Activated T-cell treated with anti-CD3 and anti-CD28 coated beads, Interleukin-2, amount 50 U/mL, for 4 hours (primary cell): Measurements from ENCODE around the gene KIF21A. TPM values are rescaled to one million over a fixed set of nuclear protein-coding genes. Genes with fewer than 3 reads are reported as not detected.
"Not testable (repeated sequence)": the region's sequence is repeated elsewhere in the genome, so short reads cannot be mapped to it uniquely, and the experiment has no call there.

Source experiments
- ATAC-seq, 2 donors: fragments of 200-7000 bp; cut with Tn5 transposase; one replicate each; pipeline ENCODE4 v1.10.0; 2021
- DNase-seq: peaks from one replicate; pipeline ENCODE4 v3.0.0-alpha.2; 2020
- H3K27me3 Mint-ChIP-seq: one replicate; pipeline ENCODE4 v1.8.0; 2021; ENCODE audit warnings: low read depth, mixed read lengths
- H3K36me3 Mint-ChIP-seq: one replicate; pipeline ENCODE4 v1.8.0; 2022; ENCODE audit warnings: mixed read lengths; ENCODE audit not compliant: insufficient read depth
- H3K4me1 Mint-ChIP-seq: one replicate; pipeline ENCODE4 v1.8.0; 2021; ENCODE audit warnings: low read depth, mixed read lengths
- H3K4me3 Mint-ChIP-seq: one replicate; pipeline ENCODE4 v1.8.0; 2021; ENCODE audit warnings: mild to moderate bottlenecking, moderate library complexity, mixed read lengths
- H3K9me3 Mint-ChIP-seq: one replicate; pipeline ENCODE4 v1.8.0; 2021; ENCODE audit warnings: mixed read lengths
- total RNA-seq, 3 donors: library from RNA; stranded (reverse); gene quantifications; one replicate each; pipeline ENCODE4 v1.2.1, GENCODE V29; 2021

The KIF21A gene
- total RNA-seq, 3 donors from 2014 or later, result 22.4 to 27.8 (median 25.2) TPM

GRCh38 chr12:39329018-39329417, 113.9 kb downstream of the KIF21A start:
- Mint-ChIP-seq H3K27me3 (no peaks in the 10 kb centered on the region), H3K9me3 (no peaks in the 10 kb centered on the region), H3K4me3 (no peak overlapping the region), H3K36me3 (peaks cover 26% of the 10 kb centered on the region), H3K4me1 (peaks cover 20% of the 10 kb centered on the region)
- no peak for ATAC-seq
- no peak for DNase-seq

GRCh38 chr12:39327965-39328364, 115.0 kb downstream of the KIF21A start:
- Mint-ChIP-seq H3K4me3 (no peak overlapping the region), H3K9me3 (no peaks in the 10 kb centered on the region), H3K27me3 (no peaks in the 10 kb centered on the region), H3K4me1 (peaks cover 20% of the 10 kb centered on the region), H3K36me3 (peaks cover 26% of the 10 kb centered on the region)
- no peak for ATAC-seq
- no peak for DNase-seq

- no peak for ATAC-seq
Measured at GRCh38 chr12:39327510-39327909, 115.4 kb downstream of the KIF21A start.

GRCh38 chr12:39319180-39319579, 123.7 kb downstream of the KIF21A start:
- no peaks in the 10 kb centered on the region for H3K4me1 Mint-ChIP-seq
- no peaks in the 10 kb centered on the region for H3K27me3 Mint-ChIP-seq
- ATAC-seq, result no peak
- peaks cover 2% of the 10 kb centered on the region for H3K36me3 Mint-ChIP-seq
- H3K4me3 Mint-ChIP-seq, result no peak overlapping the region
- no peak for DNase-seq
- H3K9me3 Mint-ChIP-seq, result no peaks in the 10 kb centered on the region

More at GRCh38 chr12:39327510-39327909, 115.4 kb downstream of the KIF21A start:
- Mint-ChIP-seq H3K4me3 (no peak overlapping the region), H3K4me1 (peaks cover 18% of the 10 kb centered on the region), H3K36me3 (peaks cover 22% of the 10 kb centered on the region), H3K27me3 (no peaks in the 10 kb centered on the region), H3K9me3 (no peaks in the 10 kb centered on the region)
- DNase-seq, result no peak

GRCh38 chr12:39314547-39314946, 128.4 kb downstream of the KIF21A start:
- Mint-ChIP-seq H3K4me3 (no peak overlapping the region), H3K9me3 (no peaks in the 10 kb centered on the region), H3K36me3 (peaks cover 16% of the 10 kb centered on the region), H3K27me3 (no peaks in the 10 kb centered on the region), H3K4me1 (no peaks in the 10 kb centered on the region)
- ATAC-seq (no peak), DNase-seq (no peak)

DNA sequence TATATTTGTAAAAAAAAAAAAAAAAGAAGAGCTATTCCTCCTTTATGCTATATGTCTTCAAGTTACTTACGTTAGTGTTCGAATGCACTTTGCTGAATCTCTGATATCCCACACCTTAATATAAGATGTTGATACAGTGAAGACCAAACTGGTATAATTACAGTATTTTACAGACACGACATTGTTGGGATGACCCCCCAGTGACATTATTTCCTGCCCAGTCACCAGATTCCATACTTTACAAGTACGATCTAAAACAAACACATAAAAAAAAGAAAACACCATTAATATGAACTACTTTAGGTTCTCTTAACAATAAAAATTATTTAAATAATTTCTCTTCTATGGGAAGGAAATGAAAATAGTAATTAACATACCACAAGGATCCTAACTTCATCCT, 133.4 kb downstream of the KIF21A start:
- H3K36me3 Mint-ChIP-seq, result peaks cover 27% of the 10 kb centered on the region
- H3K9me3 Mint-ChIP-seq, result no peaks in the 10 kb centered on the region
- no peak overlapping the region for H3K4me3 Mint-ChIP-seq
- ATAC-seq, result no peak
- DNase-seq, result no peak
- H3K27me3 Mint-ChIP-seq, result no peaks in the 10 kb centered on the region
- no peaks in the 10 kb centered on the region for H3K4me1 Mint-ChIP-seq

GRCh38 chr12:39301422-39301821, 141.5 kb downstream of the KIF21A start:
- no peaks in the 10 kb centered on the region for H3K9me3 Mint-ChIP-seq
- no peaks in the 10 kb centered on the region for H3K4me1 Mint-ChIP-seq
- peaks cover 36% of the 10 kb centered on the region for H3K36me3 Mint-ChIP-seq
- H3K4me3 Mint-ChIP-seq, result no peak overlapping the region
- no peaks in the 10 kb centered on the region for H3K27me3 Mint-ChIP-seq
- no peak for ATAC-seq
- no peak for DNase-seq

DNA sequence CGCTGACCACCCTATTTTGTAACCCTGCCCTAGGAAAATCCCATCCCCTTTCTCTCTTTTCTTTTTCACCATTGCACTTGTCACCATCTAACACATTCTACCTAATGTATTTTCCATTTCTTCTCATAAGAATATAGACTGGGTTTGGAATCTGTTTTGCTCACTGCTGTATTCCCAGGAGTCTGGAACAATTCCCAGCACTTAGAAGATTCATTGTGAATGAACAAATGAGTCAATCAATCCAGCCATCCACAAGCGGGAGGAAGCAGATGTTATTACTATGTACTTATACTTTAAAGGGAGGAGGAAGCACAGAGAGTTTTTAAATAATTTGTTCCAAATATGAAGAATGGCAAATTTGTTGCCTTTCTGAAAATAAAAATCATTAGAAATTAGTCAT, 142.1 kb downstream of the KIF21A start:
- Mint-ChIP-seq H3K36me3 (peaks cover 36% of the 10 kb centered on the region), H3K4me1 (no peaks in the 10 kb centered on the region), H3K27me3 (no peaks in the 10 kb centered on the region), H3K4me3 (no peak overlapping the region), H3K9me3 (no peaks in the 10 kb centered on the region)
- ATAC-seq, result no peak
- no peak for DNase-seq

GRCh38 chr12:39297891-39298290, 145.0 kb downstream of the KIF21A start:
- peaks cover 28% of the 10 kb centered on the region for H3K36me3 Mint-ChIP-seq
- H3K27me3 Mint-ChIP-seq, result no peaks in the 10 kb centered on the region

GRCh38 chr12:39296496-39296895, 146.4 kb downstream of the KIF21A start:
- Mint-ChIP-seq H3K4me1 (no peaks in the 10 kb centered on the region), H3K9me3 (no peaks in the 10 kb centered on the region), H3K36me3 (peaks cover 23% of the 10 kb centered on the region), H3K27me3 (no peaks in the 10 kb centered on the region), H3K4me3 (no peak overlapping the region)
- DNase-seq (no peak), ATAC-seq (no peak)

More at GRCh38 chr12:39297891-39298290, 145.0 kb downstream of the KIF21A start:
- no peak overlapping the region for H3K4me3 Mint-ChIP-seq
- no peak for ATAC-seq
- H3K9me3 Mint-ChIP-seq, result no peaks in the 10 kb centered on the region
- no peak for DNase-seq
- no peaks in the 10 kb centered on the region for H3K4me1 Mint-ChIP-seq

- H3K36me3 Mint-ChIP-seq, result peaks cover 20% of the 10 kb centered on the region
- H3K4me3 Mint-ChIP-seq, H3K4me1 Mint-ChIP-seq, H3K27me3 Mint-ChIP-seq, H3K9me3 Mint-ChIP-seq, ATAC-seq, DNase-seq: not testable (repeated sequence)
Measured at GRCh38 chr12:39295593-39295992, 147.3 kb downstream of the KIF21A start.

DNA sequence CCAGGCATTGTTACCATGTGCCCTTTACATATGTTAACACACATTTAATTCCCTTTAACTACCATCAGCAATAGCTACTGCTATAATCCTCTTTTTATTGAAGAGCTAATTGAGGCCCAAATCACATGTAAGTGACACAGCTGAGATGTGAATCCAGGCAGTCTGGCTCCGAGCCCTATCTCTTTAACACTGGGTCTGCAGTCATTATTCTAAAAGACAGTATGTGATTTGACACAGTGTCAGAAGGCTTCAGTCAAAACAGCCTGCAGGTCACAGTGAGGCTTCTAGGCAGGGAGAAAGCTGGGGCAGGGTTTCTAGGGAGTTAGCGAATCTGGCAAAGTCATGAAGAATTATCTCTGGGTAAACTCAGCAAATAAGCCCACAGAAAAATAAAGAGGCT, 148.2 kb downstream of the KIF21A start:
- Mint-ChIP-seq H3K36me3 (peaks cover 16% of the 10 kb centered on the region), H3K4me3 (no peak overlapping the region), H3K9me3 (no peaks in the 10 kb centered on the region)

DNA sequence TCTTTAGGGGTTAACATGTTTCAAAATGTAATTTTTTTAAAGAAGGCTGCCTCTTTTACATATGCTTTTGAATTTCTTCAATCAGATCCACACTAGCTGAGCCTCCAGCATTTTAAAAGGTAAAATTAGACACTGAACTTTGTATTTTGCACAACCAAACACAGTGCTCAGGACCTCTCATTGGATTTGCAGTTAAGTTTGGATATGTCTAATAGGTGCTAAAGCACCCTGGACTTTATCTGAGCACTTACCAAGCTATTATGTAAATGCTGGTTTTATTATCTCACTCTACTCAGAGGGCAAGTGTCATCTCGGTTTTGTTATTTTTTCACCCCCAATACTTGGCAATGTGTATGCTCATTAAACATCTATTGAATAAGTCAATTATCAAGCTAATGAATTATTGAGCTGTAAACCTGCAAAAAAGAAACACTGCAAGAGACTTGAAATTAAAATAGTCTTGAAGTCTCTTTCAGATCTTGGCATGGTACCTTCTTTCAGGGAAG, 150.7 kb downstream of the KIF21A start:
- Mint-ChIP-seq H3K9me3 (no peaks in the 10 kb centered on the region), H3K27me3 (no peaks in the 10 kb centered on the region), H3K36me3 (peaks cover 8% of the 10 kb centered on the region), H3K4me1 (no peaks in the 10 kb centered on the region), H3K4me3 (no peak overlapping the region)
- DNase-seq (no peak), ATAC-seq (no peak)

More for the DNA sequence above, 148.2 kb downstream of the KIF21A start:
- Mint-ChIP-seq H3K4me1 (no peaks in the 10 kb centered on the region), H3K27me3 (no peaks in the 10 kb centered on the region)
- ATAC-seq, result no peak
- no peak for DNase-seq

- H3K9me3 Mint-ChIP-seq, result no peaks in the 10 kb centered on the region
- H3K4me1 Mint-ChIP-seq, result no peaks in the 10 kb centered on the region
- peaks cover 4% of the 10 kb centered on the region for H3K27me3 Mint-ChIP-seq
- DNase-seq (no peak), ATAC-seq (no peak)
- H3K36me3 Mint-ChIP-seq, result no peaks in the 10 kb centered on the region
- no peak overlapping the region for H3K4me3 Mint-ChIP-seq
Measured at GRCh38 chr12:39287817-39288216, 155.1 kb downstream of the KIF21A start.

DNA sequence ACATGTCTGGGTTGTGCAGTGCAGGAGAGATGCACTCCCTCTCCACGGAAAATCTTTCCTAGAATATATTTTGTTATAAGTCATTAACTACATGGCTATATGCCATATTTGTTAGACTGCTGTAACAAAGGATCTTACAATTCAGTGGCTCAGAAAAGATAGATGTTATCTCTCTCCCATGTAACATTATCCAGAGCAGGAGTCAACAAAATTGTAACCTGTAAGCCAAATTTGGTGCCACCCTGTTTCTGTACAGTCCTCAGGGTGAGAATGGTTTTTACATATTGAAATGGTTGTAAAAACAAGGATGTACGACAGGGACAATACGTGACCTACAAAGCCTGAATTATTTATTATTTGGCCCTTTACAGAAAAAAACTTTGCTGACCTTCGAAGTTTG, 155.5 kb downstream of the KIF21A start:
- DNase-seq (no peak), ATAC-seq (no peak)
- H3K4me3 Mint-ChIP-seq, result no peak overlapping the region
- H3K27me3 Mint-ChIP-seq, result peaks cover 4% of the 10 kb centered on the region
- no peaks in the 10 kb centered on the region for H3K4me1 Mint-ChIP-seq
- H3K9me3 Mint-ChIP-seq, result no peaks in the 10 kb centered on the region
- H3K36me3 Mint-ChIP-seq, result no peaks in the 10 kb centered on the region

- no peak overlapping the region for H3K4me3 Mint-ChIP-seq
- no peaks in the 10 kb centered on the region for H3K4me1 Mint-ChIP-seq
- H3K27me3 Mint-ChIP-seq, result peaks cover 16% of the 10 kb centered on the region
- DNase-seq, result no peak
- no peaks in the 10 kb centered on the region for H3K9me3 Mint-ChIP-seq
- no peaks in the 10 kb centered on the region for H3K36me3 Mint-ChIP-seq
- no peak for ATAC-seq
Measured at GRCh38 chr12:39278426-39278825, 164.5 kb downstream of the KIF21A start.
